ENCODE results near the gene RRP9. TPM values are rescaled to one million over a fixed set of nuclear protein-coding genes. Genes with fewer than 3 reads are reported as not detected.
"Not testable (repeated sequence)": the region's sequence is repeated elsewhere in the genome, so short reads cannot be mapped to it uniquely, and the experiment has no call there.

The RRP9 gene
- total RNA-seq, 1 donor from 2014 or later, result 12.5 TPM

GRCh38 chr3:51921081-51921578 is 20.6 kb downstream of the RRP9 start:
- Histone ChIP-seq H3K4me1 (no peaks in the 10 kb centered on the region), H3K4me3 (no peak overlapping the region), H3K27me3 (no peaks in the 10 kb centered on the region), H3K36me3 (no peaks in the 10 kb centered on the region), H3K27ac (no peak overlapping the region), H3K9me3 (no peaks in the 10 kb centered on the region)
- TF ChIP-seq POLR2A (IDR thresholded peaks at IDR 0.05) (no peak), CTCF (IDR thresholded peaks at IDR 0.05) (no peak), POLR2AphosphoS5 (IDR thresholded peaks at IDR 0.05; ENCODE audit: insufficient read depth in 1 of 2, low read depth in 1 of 2) (no peak)
- DNase-seq (ENCODE audit: extremely low spot score in 2 of 2), result no peak
- intact Hi-C loops (cut with DNase I), result no loop called here

GRCh38 chr3:51916418-51916817 is 25.3 kb downstream of the RRP9 start:
- TF ChIP-seq POLR2A (IDR thresholded peaks at IDR 0.05) (no peak), CTCF (IDR thresholded peaks at IDR 0.05) (no peak), POLR2AphosphoS5 (IDR thresholded peaks at IDR 0.05; ENCODE audit: insufficient read depth in 1 of 2, low read depth in 1 of 2) (no peak)
- no peak overlapping the region for H3K27ac ChIP-seq
- H3K4me1 ChIP-seq, result no peaks in the 10 kb centered on the region
- intact Hi-C loops (cut with DNase I), result no loop called here
- no peak for DNase-seq (ENCODE audit: extremely low spot score in 2 of 2)
- no peaks in the 10 kb centered on the region for H3K27me3 ChIP-seq
- no peaks in the 10 kb centered on the region for H3K9me3 ChIP-seq
- H3K36me3 ChIP-seq, result no peaks in the 10 kb centered on the region
- no peak overlapping the region for H3K4me3 ChIP-seq

GRCh38 chr3:51908026-51908425 is 33.7 kb downstream of the RRP9 start:
- intact Hi-C loops (cut with DNase I), result no loop called here
- no peaks in the 10 kb centered on the region for H3K36me3 ChIP-seq

GRCh38 chr3:51904034-51904823 is 37.5 kb downstream of the RRP9 start:
- no peak overlapping the region for H3K4me3 ChIP-seq
- H3K36me3 ChIP-seq, result no peaks in the 10 kb centered on the region
- no peaks in the 10 kb centered on the region for H3K27me3 ChIP-seq
- intact Hi-C loops (cut with DNase I), result no loop called here
- TF ChIP-seq POLR2AphosphoS5 (IDR thresholded peaks at IDR 0.05; ENCODE audit: insufficient read depth in 1 of 2, low read depth in 1 of 2), result no peak
- no peak for TF ChIP-seq CTCF (IDR thresholded peaks at IDR 0.05)
- TF ChIP-seq POLR2A (IDR thresholded peaks at IDR 0.05), result no peak
- DNase-seq (ENCODE audit: extremely low spot score in 2 of 2), result no peak
- no peaks in the 10 kb centered on the region for H3K4me1 ChIP-seq
- no peak overlapping the region for H3K27ac ChIP-seq
- H3K9me3 ChIP-seq, result no peaks in the 10 kb centered on the region

More at GRCh38 chr3:51908026-51908425, 33.7 kb downstream of the RRP9 start:
- Histone ChIP-seq H3K9me3 (no peaks in the 10 kb centered on the region), H3K4me1 (no peaks in the 10 kb centered on the region), H3K27ac (no peak overlapping the region), H3K4me3 (no peak overlapping the region), H3K27me3 (no peaks in the 10 kb centered on the region)
- DNase-seq (ENCODE audit: extremely low spot score in 2 of 2), result no peak
- TF ChIP-seq POLR2AphosphoS5 (IDR thresholded peaks at IDR 0.05; ENCODE audit: insufficient read depth in 1 of 2, low read depth in 1 of 2), result no peak

GRCh38 chr3:51902361-51902760 is 39.3 kb downstream of the RRP9 start:
- H3K27me3 ChIP-seq, result not testable (repeated sequence)

GRCh38 chr3:51900043-51900442 is 41.7 kb downstream of the RRP9 start:
- H3K9me3 ChIP-seq; DNase-seq (ENCODE audit: extremely low spot score in 2 of 2); H3K4me3 ChIP-seq; H3K4me1 ChIP-seq; H3K27ac ChIP-seq; H3K36me3 ChIP-seq; H3K27me3 ChIP-seq; intact Hi-C loops (cut with DNase I): not testable (repeated sequence)

More at GRCh38 chr3:51902361-51902760, 39.3 kb downstream of the RRP9 start:
- H3K27ac ChIP-seq; H3K4me1 ChIP-seq; H3K4me3 ChIP-seq; intact Hi-C loops (cut with DNase I); DNase-seq (ENCODE audit: extremely low spot score in 2 of 2); H3K36me3 ChIP-seq; H3K9me3 ChIP-seq: not testable (repeated sequence)
